ENCODE results near the gene SAPCD2. TPM values are rescaled to one million over a fixed set of nuclear protein-coding genes. Genes with fewer than 3 reads are reported as not detected.
A peak's percentile ranks its signal among the peaks of the same experiment; 100 is the strongest.

SAPCD2 gene
- total RNA-seq, 1 donor from 2014 or later, result 0.22 TPM

DNA sequence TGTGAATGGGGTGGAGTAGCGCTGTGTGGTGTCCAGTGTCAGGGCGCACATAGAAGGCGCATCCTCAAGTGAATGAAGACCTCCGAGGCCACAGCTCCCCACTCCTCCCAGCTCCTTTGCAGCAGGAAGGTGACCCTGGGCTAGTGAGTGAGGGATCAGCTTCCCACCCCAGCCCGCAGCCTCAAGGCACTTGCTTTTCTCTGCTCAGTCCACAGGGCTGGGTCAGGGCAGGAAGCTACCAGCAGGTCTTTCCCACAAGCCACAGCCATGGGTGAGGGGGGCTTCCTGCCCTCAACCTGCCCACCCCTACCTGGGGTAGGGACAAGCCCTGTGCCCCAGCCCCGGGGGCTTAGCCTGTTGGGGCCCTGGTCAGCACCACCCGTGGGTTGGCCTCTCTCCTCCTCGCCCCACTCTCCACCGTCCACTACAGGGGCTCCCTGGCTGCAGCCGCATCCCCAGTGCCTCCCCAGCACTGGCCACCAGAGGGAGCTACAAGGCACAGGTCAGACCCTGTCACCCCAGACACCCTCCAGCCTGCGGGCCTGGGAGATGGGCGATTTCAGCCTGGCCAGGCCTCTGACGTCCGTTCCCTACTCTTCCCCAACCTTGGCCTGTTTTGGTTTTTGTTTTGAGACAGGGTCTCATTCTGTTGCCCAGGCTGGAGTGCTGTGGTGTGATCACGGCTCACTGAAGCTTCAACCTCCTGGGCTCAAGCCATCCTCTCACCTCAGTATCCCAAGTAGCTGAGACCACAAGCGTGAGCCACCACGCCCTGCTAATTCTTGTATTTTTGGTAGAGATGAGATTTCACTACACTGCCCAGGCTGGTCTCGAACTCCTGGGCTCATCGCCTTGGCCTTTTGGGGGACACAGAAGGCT lies 41.1 kb downstream of the SAPCD2 start:
- peak; percentile 80 for ATAC-seq
- intact Hi-C loops (cut with DNase I), result loop anchor here (5.0 kb wide), 1 partner anchor 187 kb away; the partner anchor contains the start of gene AJM1
- DNase-seq (ENCODE audit: missing footprints), result peak; percentile 93

- peak; percentile 48 for ATAC-seq
- DNase-seq (ENCODE audit: missing footprints), result peak; percentile 87
- intact Hi-C loops (cut with DNase I), result loop anchor here (5.0 kb wide), 1 partner anchor 186 kb away; the partner anchor contains the start of gene AJM1
Observed at GRCh38 chr9:137028263-137029057, 41.9 kb downstream of the SAPCD2 start.

DNA sequence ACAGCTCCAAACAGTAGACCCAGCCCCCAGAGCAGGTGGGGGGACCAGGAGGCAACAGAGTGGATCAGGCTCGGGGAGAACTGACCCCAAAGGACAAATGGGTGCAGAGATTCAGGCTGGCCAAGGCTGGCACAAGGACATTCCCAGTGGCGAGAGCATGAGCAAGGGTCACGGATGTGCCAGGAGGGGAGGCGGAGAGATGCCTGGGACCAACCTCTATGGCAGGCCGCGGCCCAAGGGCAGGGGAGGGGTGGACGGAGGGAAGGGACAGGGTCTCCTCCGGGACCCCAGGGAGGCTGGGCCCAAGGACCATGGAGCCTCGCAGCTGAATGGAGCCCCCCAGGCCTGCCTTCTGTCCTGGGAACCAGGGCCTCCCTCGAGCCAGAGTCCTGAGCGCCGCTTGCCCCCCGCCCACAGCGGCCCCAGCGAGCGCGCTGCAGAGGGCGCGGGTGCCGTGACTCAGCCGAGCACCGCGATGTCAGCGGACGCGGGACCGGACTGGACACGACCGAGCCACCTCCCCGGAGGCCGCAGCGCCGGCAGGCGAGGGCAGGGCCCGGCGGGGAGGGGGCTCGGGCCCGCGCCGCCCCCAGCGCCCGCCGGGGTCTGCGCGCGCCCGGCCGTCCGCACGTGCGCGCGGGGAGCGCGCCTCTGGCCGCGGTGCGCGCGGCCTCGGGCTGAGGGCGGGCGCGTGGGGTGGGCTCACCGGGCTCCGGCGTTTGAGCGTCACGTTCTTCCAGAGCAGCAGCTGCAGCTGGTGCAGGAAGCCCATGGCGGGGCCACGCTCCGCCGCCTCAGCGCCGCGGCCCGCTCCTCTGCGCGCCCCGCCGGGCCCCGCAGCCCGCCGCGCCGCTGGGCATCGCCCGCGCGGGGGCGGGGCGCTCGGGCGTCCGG lies 42.7 kb downstream of the SAPCD2 start, which contains the start of gene ABCA2:
TSS of gene ABCA2 (minus strand) at position 869 of the 894 bp plus-strand sequence. CDS start at position 772, 97 bp downstream.
- intact Hi-C loops (cut with DNase I), result loop anchor here (5.0 kb wide), 1 partner anchor 185 kb away; the partner anchor contains the start of gene AJM1
- DNase-seq (ENCODE audit: missing footprints), result no peak
- no peak for ATAC-seq

GRCh38 chr9:137026828-137027227 lies 43.5 kb downstream of the SAPCD2 start:
- DNase-seq (ENCODE audit: missing footprints), result no peak
- ATAC-seq, result no peak
- intact Hi-C loops (cut with DNase I), result loop anchor here (5.0 kb wide), 1 partner anchor 185 kb away; the partner anchor contains the start of gene AJM1

GRCh38 chr9:137026384-137026783 lies 44.0 kb downstream of the SAPCD2 start:
- ATAC-seq, result no peak
- intact Hi-C loops (cut with DNase I), result loop anchor here (5.0 kb wide), 1 partner anchor 184 kb away; the partner anchor contains the start of gene AJM1
- DNase-seq (ENCODE audit: missing footprints), result no peak

DNA sequence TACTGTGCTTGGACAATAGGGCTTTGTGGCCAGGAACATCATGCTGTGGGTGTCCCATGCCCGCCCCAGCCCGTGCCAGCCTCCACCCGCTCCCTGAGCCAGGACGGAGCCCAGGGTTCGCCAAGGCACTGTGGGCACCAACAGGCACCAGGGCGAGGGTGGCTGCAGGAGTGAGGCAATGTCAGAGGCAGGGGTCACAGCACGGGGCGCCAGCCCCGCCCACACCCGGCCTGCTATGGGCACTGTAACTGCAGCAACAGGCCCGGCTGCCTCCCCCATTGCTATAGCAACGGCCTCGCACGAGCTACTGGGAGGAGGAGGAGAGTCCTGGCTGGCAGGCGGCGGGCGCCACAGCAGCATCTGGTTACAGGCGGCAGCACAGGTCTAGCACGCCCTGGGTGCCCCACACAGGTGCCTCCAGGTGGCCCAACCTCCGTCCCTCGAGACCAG lies 44.8 kb downstream of the SAPCD2 start:
- intact Hi-C loops (cut with DNase I), result loop anchor here (5.0 kb wide), 1 partner anchor 183 kb away; the partner anchor contains the start of gene AJM1
- DNase-seq (ENCODE audit: missing footprints) (no peak), ATAC-seq (no peak)

GRCh38 chr9:137023583-137023991 lies 46.8 kb downstream of the SAPCD2 start:
- intact Hi-C loops (cut with DNase I), result no loop called here
- ATAC-seq (no peak), DNase-seq (ENCODE audit: missing footprints) (no peak)

DNA sequence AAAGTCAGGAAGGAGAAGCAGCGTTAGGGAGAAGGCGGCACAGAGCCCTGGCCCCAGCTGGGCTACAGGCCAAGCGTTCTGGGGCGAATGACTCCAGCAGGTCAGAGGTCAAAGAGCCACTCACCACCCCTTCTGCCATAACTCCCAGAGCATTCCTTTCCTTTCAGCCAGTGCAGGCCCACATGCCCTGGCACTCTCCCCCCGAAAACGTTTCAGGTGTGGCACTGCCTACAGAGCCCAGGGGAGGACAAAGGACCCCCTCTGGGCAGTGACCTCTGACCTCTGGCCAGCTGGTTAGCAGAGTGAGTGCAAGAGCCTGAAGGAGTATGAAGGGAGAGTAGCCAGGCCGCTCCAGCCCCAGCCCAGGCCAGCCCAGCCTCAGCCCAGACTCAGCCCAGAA lies 47.2 kb downstream of the SAPCD2 start:
- intact Hi-C loops (cut with DNase I), result no loop called here
- no peak for ATAC-seq
- no peak for DNase-seq (ENCODE audit: missing footprints)

DNA sequence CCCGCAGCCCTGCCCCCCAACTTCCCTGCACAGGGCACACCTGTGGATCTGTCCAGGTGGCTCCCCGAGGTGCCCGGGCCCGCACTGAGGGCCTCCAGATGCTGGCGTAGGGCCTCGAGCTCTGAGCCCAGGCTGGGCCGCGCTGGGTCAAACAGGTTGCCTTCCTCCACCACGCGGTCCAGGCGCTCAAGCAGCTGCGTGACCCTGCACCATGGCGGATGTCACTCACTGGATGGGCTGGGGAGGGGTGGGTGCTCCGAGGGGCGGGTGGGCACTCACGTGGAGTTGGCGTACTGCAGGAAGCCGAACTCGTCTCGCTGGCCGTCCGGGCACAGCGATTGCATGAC lies 47.7 kb downstream of the SAPCD2 start:
- intact Hi-C loops (cut with DNase I), result no loop called here
- DNase-seq (ENCODE audit: missing footprints) (no peak), ATAC-seq (no peak)

DNA sequence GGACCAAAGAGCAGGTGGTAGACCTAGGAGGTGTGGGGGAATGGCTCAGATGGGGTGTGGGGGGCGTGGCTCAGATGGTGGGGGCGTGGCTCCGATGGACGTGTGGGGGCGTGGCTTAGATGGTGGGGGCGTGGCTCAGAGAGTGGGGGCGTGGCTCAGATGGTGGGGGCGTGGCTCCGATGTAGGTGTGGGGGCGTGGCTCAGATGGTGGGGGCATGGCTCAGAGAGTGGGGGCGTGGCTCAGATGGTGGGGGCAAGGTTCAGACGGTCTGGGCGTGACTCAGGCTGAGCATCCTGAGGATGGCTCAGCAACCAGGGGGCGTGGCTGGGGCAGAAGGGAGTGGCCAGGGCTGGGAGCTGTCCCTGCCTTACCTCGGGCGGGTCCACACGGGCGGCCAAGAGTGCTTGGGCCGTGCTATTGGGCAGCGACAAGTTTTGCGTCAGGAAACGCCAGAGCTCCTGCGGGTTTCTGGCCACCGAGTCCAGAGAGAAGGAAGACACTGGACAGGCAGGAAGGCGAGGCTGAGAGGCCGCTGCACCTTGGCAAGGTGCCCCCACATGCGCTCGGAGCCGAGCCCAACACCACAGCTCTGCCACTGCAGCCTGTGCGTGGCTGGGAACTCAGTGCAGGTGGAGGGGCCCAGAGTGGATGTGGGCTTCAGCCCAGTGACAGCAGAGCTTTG lies 48.2 kb downstream of the SAPCD2 start:
- intact Hi-C loops (cut with DNase I), result no loop called here
- DNase-seq (ENCODE audit: missing footprints) (no peak), ATAC-seq (no peak)

GRCh38 chr9:137021568-137021978 lies 48.8 kb downstream of the SAPCD2 start:
- DNase-seq (ENCODE audit: missing footprints) (no peak), ATAC-seq (no peak)
- intact Hi-C loops (cut with DNase I), result no loop called here

- intact Hi-C loops (cut with DNase I), result no loop called here
- DNase-seq (ENCODE audit: missing footprints) (no peak), ATAC-seq (no peak)
Observed at GRCh38 chr9:137020771-137021567, 49.4 kb downstream of the SAPCD2 start.

DNA sequence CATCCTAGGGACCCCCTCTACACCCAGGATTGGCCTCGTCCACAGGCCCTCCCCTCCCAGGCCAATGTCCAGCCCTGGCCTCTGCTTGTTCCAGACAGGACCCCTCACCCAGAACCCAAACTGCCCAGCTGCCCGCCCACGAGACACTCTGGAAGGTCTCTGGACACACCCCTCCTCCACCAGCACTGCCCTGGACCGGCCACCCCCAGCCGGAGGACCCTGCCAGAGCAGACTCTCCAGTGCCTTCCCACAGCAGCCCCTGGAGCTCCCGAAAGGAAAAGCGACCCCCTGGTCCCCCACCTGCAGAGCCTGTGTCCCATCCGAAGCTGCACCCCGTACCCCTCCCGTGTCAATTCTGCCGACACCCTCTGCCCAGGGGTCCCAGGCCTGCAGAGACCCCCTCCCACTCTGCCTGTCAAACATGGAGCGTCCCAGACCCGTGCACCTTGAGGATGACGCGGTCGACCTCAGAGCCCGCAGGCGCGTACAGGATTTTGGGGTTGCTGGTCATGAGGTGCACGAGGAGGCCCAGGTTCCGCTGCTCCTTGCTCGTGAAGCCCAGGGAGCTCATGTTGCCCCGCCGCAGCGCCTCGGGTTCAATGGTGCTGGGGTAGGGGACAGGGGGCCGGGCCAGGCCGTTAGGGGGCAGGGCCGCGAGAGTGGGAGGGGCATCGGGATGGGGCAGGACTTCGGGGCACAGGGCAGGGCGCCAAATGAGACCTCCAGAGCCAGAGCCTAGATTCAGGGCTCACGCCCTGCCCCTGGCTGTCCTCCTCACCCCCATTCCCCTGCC lies 50.3 kb downstream of the SAPCD2 start:
- no peak for DNase-seq (ENCODE audit: missing footprints)
- no peak for ATAC-seq
- intact Hi-C loops (cut with DNase I), result no loop called here

DNA sequence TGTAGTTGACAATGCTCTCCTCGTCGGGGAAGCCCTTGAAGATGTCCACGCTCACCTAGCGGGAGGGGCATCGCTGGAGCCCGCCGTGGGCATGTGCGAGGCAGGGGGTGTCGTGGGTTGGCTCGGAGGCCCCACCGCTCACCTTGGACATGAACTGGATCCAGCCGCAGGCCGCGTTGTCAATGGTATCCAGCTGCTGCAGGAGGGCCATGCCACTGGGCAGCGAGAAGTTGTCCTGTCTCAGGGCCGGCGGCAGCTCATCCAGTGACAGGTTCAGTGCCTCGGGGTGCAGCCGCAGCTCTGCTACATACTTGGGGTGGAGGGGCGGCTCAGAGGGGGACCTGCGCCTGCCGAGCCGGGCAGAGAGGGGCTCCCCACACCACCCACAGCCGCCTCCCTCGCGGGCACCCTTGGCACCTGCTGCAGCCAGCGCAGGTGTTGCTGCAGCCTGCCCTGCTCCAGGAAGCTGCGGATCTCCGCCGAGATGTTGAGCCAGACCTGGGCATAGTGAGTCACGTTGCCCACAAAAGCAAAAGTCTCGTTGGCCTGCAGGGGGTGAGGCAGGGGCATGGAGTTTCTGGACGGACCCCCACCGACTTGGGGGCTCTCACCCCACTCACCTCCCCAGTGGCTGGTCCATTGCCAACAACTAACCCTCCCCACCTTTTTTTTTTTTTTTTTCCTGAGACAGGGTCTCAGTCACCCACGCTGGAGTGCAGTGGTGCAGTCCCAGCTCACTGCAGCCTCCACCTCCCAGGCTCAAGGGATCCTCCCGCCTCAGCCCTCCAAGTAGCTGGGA lies 51.4 kb downstream of the SAPCD2 start:
- no peak for ATAC-seq
- intact Hi-C loops (cut with DNase I), result no loop called here
- no peak for DNase-seq (ENCODE audit: missing footprints)

GRCh38 chr9:137017791-137018497 lies 52.4 kb downstream of the SAPCD2 start:
- intact Hi-C loops (cut with DNase I), result no loop called here
- ATAC-seq (no peak), DNase-seq (ENCODE audit: missing footprints) (no peak)

Data from Right ventricle myocardium inferior (tissue), 1 donor.